GM12892 (cell line): Measurements from ENCODE around the gene RPL15.

Experiments
- POLR2A ChIP-seq: IDR thresholded peaks from 2 replicates; pipeline ENCODE4 v1.6.1; 2011; ENCODE audit warnings: low read depth, low read length, control low read depth
- POLR2AphosphoS5 ChIP-seq: IDR thresholded peaks from 2 replicates; pipeline ENCODE4 v1.6.1; 2011; ENCODE audit warnings: low read depth, low read length, control low read depth
- TAF1 ChIP-seq: IDR thresholded peaks from 2 replicates; pipeline ENCODE4 v1.6.1; 2011; ENCODE audit warnings: low read depth, mild to moderate bottlenecking, control low read depth, low read length, borderline replicate concordance

- TF ChIP-seq POLR2A (no peak), POLR2AphosphoS5 (no peak), TAF1 (no peak)
These were observed 30.6 kb upstream of the RPL15 start for GRCh38 chr3:23886311-23886710.
